Mammary epithelial cell (primary cell): ENCODE results near the gene UNCX.
"Not testable (repeated sequence)": the region's sequence is repeated elsewhere in the genome, so short reads cannot be mapped to it uniquely, and the experiment has no call there.

Experiments used
- EZH2 ChIP-seq: IDR thresholded peaks from 2 replicates; pipeline ENCODE4 v1.6.1; 2012; ENCODE audit warnings: low read length, inconsistent platforms, borderline replicate concordance
- TF ChIP-seq, protein P1 (sequence below), 2 donors: IDR thresholded peaks in 1 of 2; conservative IDR thresholded peaks in 1 of 2; 2 replicates each; pipeline ENCODE4 v1.5.1; 2011 to 2012; ENCODE audit warnings: inconsistent platforms in 2 of 2, low read length in 2 of 2, mild to moderate bottlenecking in 2 of 2, control low read depth in 1 of 2, low read depth in 1 of 2; ENCODE audit not compliant: insufficient read depth in 1 of 2; ENCODE audit errors: extremely low read depth in 1 of 2

DNA sequence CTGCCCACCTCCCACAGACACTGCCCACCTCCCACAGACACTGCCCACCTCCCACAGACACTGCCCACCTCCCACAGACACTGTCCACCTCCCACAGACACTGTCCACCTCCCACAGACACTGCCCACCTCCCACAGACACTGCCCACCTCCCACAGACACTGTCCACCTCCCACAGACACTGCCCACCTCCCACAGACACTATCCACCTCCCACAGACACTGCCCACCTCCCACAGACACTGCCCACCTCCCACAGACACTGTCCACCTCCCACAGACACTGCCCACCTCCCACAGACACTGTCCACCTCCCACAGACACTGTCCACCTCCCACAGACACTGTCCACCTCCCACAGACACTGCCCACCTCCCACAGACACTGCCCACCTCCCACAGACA is 39.5 kb downstream of the UNCX start:
- TF ChIP-seq, protein P1, sequence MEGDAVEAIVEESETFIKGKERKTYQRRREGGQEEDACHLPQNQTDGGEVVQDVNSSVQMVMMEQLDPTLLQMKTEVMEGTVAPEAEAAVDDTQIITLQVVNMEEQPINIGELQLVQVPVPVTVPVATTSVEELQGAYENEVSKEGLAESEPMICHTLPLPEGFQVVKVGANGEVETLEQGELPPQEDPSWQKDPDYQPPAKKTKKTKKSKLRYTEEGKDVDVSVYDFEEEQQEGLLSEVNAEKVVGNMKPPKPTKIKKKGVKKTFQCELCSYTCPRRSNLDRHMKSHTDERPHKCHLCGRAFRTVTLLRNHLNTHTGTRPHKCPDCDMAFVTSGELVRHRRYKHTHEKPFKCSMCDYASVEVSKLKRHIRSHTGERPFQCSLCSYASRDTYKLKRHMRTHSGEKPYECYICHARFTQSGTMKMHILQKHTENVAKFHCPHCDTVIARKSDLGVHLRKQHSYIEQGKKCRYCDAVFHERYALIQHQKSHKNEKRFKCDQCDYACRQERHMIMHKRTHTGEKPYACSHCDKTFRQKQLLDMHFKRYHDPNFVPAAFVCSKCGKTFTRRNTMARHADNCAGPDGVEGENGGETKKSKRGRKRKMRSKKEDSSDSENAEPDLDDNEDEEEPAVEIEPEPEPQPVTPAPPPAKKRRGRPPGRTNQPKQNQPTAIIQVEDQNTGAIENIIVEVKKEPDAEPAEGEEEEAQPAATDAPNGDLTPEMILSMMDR (conservative IDR thresholded peaks at IDR 0.05 in 1 of 2, IDR thresholded peaks at IDR 0.05 in 1 of 2; ENCODE audit: extremely low read depth in 1 of 2, insufficient read depth in 1 of 2, low read depth in 1 of 2, low read length in 2 of 2): not testable (repeated sequence)
- not testable (repeated sequence) for TF ChIP-seq EZH2
